Measurements from ENCODE around the gene TMEM132E.

The TMEM132E gene

DNA sequence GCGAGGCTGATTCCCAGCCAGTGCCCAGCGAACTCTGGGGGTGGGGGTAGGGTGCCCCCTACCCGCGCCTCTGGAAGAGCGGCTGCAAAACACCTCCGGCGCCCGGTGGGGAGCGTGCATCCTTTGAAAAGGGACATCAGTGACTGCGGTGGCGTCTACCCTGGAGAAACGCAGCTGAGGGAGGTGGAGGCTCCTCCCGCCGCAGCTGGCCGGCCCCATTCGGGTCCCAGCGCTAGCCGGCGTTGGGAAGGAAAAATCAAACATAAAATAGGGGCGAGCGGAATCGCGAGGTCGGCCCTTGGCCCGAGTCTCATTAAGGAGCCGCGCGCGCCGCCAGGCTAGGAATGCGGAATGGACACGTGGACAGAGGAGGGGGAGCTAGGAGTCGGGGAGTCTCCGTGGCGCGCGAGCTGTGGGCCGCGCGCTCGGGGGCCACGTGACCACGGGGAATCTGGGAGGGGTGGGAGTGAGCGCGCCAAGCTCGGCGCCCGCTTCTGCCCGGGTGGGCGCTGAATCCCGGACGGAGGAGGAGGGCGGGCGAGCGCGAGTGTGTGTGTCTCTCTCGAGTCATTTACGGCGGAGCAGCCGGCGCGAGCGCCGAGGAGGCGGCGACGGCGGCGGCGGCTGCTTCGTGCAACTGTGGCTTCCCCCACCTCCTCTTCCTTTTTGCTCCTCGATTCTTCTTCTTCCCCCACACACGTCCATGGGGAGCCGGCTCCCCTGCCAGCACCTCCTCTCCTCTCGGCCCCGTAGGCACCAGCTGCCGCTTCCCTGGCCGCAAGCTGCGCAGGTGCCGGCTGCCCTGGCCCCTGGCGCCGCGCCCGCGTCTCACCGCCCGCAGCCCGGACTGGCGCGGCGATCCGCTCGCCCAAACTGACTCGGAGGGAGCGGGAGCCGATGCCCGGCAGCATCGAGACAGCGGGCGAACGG lies at the start of gene TMEM132E (continued):
- peak; percentile 67 for TF ChIP-seq ZBTB20 (tag by site-specific recombination; IDR thresholded peaks at IDR 0.05)
- peak; percentile 88 for TF ChIP-seq ZNF223 (tag by site-specific recombination; IDR thresholded peaks at IDR 0.05)
- no peak for TF ChIP-seq SETDB1 (IDR thresholded peaks at IDR 0.05; ENCODE audit: insufficient read length, low read length)
- TF ChIP-seq ZBTB21 (tag by site-specific recombination; IDR thresholded peaks at IDR 0.05) = no peak
- no peak for TF ChIP-seq ZNF157 (tag by site-specific recombination; IDR thresholded peaks at IDR 0.05)
- TF ChIP-seq IKZF3 (tag by site-specific recombination; IDR thresholded peaks at IDR 0.05) = peak; percentile 60; the same call in 1 of the 2 replicates
- TF ChIP-seq HOXC10 (CRISPR knock-in tag; IDR thresholded peaks at IDR 0.05) = no peak
- TF ChIP-seq, protein P1, sequence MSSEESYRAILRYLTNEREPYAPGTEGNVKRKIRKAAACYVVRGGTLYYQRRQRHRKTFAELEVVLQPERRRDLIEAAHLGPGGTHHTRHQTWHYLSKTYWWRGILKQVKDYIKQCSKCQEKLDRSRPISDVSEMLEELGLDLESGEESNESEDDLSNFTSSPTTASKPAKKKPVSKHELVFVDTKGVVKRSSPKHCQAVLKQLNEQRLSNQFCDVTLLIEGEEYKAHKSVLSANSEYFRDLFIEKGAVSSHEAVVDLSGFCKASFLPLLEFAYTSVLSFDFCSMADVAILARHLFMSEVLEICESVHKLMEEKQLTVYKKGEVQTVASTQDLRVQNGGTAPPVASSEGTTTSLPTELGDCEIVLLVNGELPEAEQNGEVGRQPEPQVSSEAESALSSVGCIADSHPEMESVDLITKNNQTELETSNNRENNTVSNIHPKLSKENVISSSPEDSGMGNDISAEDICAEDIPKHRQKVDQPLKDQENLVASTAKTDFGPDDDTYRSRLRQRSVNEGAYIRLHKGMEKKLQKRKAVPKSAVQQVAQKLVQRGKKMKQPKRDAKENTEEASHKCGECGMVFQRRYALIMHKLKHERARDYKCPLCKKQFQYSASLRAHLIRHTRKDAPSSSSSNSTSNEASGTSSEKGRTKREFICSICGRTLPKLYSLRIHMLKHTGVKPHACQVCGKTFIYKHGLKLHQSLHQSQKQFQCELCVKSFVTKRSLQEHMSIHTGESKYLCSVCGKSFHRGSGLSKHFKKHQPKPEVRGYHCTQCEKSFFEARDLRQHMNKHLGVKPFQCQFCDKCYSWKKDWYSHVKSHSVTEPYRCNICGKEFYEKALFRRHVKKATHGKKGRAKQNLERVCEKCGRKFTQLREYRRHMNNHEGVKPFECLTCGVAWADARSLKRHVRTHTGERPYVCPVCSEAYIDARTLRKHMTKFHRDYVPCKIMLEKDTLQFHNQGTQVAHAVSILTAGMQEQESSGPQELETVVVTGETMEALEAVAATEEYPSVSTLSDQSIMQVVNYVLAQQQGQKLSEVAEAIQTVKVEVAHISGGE (tag by site-specific recombination; conservative IDR thresholded peaks at IDR 0.05; ENCODE audit: low read depth) = peak; percentile 33; the same call in 1 of the 2 replicates
- peak; percentile 57; the same call in 1 of the 2 replicates for TF ChIP-seq SP3 (tag by site-specific recombination; IDR thresholded peaks at IDR 0.05)
- TF ChIP-seq, protein P2, sequence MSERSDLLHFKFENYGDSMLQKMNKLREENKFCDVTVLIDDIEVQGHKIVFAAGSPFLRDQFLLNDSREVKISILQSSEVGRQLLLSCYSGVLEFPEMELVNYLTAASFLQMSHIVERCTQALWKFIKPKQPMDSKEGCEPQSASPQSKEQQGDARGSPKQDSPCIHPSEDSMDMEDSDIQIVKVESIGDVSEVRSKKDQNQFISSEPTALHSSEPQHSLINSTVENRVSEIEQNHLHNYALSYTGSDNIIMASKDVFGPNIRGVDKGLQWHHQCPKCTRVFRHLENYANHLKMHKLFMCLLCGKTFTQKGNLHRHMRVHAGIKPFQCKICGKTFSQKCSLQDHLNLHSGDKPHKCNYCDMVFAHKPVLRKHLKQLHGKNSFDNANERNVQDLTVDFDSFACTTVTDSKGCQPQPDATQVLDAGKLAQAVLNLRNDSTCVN (tag by site-specific recombination; optimal IDR thresholded peaks at IDR 0.05) = peak; percentile 98
- peak; percentile 82 for TF ChIP-seq PATZ1 (tag by site-specific recombination; IDR thresholded peaks at IDR 0.05)
- TF ChIP-seq, protein P3, sequence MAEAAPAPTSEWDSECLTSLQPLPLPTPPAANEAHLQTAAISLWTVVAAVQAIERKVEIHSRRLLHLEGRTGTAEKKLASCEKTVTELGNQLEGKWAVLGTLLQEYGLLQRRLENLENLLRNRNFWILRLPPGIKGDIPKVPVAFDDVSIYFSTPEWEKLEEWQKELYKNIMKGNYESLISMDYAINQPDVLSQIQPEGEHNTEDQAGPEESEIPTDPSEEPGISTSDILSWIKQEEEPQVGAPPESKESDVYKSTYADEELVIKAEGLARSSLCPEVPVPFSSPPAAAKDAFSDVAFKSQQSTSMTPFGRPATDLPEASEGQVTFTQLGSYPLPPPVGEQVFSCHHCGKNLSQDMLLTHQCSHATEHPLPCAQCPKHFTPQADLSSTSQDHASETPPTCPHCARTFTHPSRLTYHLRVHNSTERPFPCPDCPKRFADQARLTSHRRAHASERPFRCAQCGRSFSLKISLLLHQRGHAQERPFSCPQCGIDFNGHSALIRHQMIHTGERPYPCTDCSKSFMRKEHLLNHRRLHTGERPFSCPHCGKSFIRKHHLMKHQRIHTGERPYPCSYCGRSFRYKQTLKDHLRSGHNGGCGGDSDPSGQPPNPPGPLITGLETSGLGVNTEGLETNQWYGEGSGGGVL (tag by site-specific recombination; IDR thresholded peaks at IDR 0.05) = peak; percentile 85; the same call in 1 of the 2 replicates
- no peak for TF ChIP-seq ZNF23 (tag by site-specific recombination; IDR thresholded peaks at IDR 0.05; ENCODE audit: borderline replicate concordance)
- TF ChIP-seq SCRT2 (tag by site-specific recombination; IDR thresholded peaks at IDR 0.05) = 0 out of 2 replicates have a peak, but pooled peaks have one; percentile 5

DNA sequence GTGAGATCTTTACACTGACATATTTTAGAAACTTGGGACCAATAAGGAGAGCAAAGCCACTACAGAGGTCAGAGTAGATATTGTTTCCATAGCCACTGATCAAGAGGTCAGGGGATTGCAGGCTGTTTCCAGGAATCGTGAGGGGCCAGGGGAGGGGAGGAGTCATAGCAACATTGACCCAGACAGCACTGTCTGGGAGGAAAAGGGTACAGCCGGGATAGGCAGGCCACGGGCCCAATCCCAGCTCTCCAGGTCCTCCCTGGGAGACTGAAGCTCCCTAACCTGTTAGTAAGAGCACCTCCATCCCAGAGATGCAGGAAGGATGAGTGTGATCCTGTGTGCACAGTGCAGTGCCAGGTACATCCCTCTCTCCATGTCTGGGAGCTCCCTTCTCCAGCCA lies 48.5 kb upstream of the TMEM132E start:
- H3K27ac ChIP-seq (ENCODE audit: extremely low read depth, low read depth, low read length) = no peak overlapping the region
- POLR2A ChIA-PET = no interaction called here
- CTCF ChIA-PET = interaction anchor here (0.6 to 1.5 kb wide), 3 partner anchors 11 to 290 kb away, joined by 3 to 10 read pairs (median 5); no protein-coding TSS in a partner anchor
- TF ChIP-seq ZIC2 (tag by site-specific recombination; IDR thresholded peaks at IDR 0.05) (no peak), ZNF792 (tag by site-specific recombination; IDR thresholded peaks at IDR 0.05) (no peak), ZNF341 (tag by site-specific recombination; IDR thresholded peaks at IDR 0.05; ENCODE audit: low read depth) (no peak), ZNF48 (tag by site-specific recombination; IDR thresholded peaks at IDR 0.05) (no peak), EGR2 (tag by site-specific recombination; IDR thresholded peaks at IDR 0.05; ENCODE audit: low read depth) (no peak), ZNF311 (tag by site-specific recombination; IDR thresholded peaks at IDR 0.05; ENCODE audit: borderline replicate concordance) (no peak), KLF1 (tag by site-specific recombination; IDR thresholded peaks at IDR 0.05) (no peak), ZNF391 (tag by site-specific recombination; IDR thresholded peaks at IDR 0.05; ENCODE audit: borderline replicate concordance, low read depth) (no peak), ZNF114 (tag by site-specific recombination; IDR thresholded peaks at IDR 0.05) (no peak)
- TF ChIP-seq, protein P4, sequence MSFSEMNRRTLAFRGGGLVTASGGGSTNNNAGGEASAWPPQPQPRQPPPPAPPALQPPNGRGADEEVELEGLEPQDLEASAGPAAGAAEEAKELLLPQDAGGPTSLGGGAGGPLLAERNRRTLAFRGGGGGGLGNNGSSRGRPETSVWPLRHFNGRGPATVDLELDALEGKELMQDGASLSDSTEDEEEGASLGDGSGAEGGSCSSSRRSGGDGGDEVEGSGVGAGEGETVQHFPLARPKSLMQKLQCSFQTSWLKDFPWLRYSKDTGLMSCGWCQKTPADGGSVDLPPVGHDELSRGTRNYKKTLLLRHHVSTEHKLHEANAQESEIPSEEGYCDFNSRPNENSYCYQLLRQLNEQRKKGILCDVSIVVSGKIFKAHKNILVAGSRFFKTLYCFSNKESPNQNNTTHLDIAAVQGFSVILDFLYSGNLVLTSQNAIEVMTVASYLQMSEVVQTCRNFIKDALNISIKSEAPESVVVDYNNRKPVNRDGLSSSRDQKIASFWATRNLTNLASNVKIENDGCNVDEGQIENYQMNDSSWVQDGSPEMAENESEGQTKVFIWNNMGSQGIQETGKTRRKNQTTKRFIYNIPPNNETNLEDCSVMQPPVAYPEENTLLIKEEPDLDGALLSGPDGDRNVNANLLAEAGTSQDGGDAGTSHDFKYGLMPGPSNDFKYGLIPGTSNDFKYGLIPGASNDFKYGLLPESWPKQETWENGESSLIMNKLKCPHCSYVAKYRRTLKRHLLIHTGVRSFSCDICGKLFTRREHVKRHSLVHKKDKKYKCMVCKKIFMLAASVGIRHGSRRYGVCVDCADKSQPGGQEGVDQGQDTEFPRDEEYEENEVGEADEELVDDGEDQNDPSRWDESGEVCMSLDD (tag by site-specific recombination; IDR thresholded peaks at IDR 0.05) = no peak

More for the DNA sequence above, 48.5 kb upstream of the TMEM132E start:
- no peaks in the 10 kb centered on the region for H3K36me3 ChIP-seq (ENCODE audit: control insufficient read depth in 2 of 2, insufficient read depth in 1 of 2, low read length in 2 of 2)
- no peaks in the 10 kb centered on the region for H3K9me3 ChIP-seq (ENCODE audit: control insufficient read depth, insufficient read depth, low read depth, low read length)
- no peak overlapping the region for H3K4me3 ChIP-seq (ENCODE audit: low read depth, low read length)
- no peaks in the 10 kb centered on the region for H3K4me1 ChIP-seq (ENCODE audit: control insufficient read depth, insufficient read depth, low read length)

Data from HEK293 (cell line).